ENCODE data around the gene C11orf86.
"Not testable (repeated sequence)": the region's sequence is repeated elsewhere in the genome, so short reads cannot be mapped to it uniquely, and the experiment has no call there.

C11orf86 gene

GRCh38 chr11:66974724-66975404, at the start of gene C11orf86:
Gene C11orf86 (plus strand): TSS chr11:66975304. CDS start chr11:66975363, 59 bp downstream.
- DNase-seq = no peak

DNA sequence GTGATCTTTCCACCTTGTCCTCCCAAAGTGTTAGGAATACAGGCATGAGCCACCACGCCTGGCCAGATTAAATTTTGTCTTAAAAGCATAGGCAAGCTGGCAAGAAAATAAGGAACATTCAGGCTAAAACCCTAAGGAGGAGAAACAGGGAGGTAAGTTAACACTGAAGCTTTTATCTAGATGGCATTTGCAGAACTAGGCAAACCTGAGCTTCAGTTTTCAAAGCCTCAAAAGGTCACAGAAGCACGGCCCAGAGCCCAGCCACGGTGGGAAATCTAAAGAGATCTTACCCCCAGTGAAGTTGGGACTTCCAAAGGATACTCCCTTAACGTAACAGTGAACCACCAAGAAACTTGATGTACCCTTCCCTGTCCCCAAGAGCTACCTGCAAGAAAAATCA, 45.4 kb upstream of the C11orf86 start:
- no peak for DNase-seq

DNA sequence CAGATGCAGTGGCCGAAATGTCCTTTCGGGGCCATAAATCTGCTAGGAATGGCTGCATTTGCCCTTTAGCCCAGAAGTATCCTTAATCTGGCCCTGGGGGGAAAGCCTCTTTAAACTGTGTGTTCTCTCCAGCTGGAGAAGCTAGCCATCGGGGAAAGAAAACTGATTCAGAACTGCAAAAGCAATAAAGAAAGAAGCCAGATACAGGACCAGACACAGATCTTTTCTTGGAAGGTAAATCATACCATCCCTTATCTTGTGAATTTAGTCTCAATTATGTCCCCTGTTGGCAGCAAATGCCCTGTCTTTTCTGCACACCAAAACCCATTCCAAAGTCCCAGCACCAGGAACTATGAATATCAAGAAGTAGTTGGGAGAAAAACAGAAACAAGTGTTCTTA, 42.6 kb upstream of the C11orf86 start:
- DNase-seq = no peak

- no peak for DNase-seq
Observed at GRCh38 chr11:66933531-66933930, 41.6 kb upstream of the C11orf86 start.

GRCh38 chr11:66934950-66935779, 39.9 kb upstream of the C11orf86 start:
- DNase-seq = no peak

DNA sequence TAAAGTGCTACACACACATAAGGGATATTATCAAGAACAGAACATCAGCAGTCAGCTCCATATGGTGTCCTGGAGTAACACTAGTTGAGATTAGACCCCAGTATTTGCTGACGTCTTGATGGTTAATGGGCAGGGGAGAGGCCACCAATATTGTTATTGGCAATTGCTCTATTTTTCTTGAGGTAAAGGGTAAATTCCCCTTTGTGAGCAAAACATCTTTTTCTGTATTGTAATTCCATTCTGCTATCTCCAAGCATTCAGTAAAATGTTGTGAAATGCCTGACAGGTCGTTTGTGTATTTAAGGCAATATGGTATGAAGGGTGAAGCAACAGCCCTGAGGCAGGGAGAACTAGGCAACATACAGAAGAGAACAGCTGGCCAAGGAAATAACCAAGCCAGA, 38.8 kb upstream of the C11orf86 start:
- no peak for DNase-seq

DNA sequence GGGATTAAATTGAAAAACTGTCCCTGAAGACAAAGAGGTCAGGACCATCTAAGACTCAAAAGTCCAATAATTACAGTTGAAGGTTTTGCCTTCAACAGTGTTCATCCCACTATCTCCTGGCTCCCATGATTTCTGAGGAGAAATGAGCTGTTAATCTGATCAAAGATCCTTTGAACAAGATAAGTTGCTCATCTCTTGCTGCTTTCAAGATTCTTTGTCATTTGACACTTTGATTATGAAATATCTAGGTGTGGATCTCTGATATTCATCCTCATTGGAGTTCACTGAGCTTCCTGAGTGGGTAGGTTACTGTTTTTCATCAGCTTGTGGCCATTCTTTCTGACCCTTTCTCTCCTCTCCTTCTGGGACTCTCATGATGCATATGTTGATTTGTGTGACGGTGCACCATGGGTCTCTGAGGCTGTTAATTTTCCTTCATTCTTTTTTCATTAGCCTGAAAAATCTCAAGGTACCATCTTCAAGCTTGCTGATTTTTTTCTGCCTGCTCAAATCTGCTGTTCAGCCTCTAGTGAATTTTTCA, 37.8 kb upstream of the C11orf86 start:
- no peak for DNase-seq

DNA sequence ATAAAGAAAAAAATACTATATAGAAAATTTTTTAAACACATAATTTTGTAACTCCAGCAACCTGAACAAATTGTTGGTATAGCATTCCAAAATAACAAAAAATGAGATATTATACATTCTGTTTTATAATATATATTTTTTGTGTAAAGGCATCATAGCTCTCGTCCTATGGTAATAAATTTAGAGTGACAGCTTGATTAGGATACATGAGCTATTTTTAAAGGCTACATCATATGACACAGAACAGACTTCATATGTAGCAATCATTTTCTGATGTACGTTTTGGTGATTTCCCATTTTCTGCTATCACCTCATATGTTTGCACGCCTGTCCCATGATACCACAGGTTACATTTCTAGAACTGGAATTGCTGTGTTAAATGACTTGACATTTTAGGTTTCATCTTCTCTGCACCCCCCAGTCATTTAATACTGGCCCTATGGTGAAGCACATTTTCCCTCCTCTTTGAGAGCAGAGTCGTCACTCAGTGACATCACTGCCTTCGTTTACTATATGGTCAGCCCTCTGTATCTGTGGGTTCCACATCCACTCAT, 36.4 kb upstream of the C11orf86 start:
- no peak for DNase-seq

DNA sequence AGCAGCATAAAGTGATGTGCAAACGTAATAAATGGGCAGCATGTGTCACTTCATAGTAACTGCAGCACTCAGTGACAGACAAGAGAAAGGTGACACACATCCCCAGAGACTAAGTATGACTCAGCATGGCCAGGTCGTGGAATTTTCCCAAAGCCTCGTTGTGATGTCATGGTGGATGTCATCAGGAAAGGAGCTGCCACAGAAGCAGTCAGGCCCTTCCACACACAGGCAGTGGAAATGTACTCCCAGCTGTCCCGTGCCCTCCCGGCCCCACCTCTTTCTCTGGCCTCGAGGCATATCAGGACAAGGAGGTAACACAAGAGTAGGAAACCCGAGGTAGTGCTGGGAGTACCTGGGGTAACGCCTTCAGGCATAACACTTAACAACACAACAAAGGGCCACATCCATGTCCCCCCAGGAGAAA, 25.0 kb upstream of the C11orf86 start:
- no peak for DNase-seq

DNA sequence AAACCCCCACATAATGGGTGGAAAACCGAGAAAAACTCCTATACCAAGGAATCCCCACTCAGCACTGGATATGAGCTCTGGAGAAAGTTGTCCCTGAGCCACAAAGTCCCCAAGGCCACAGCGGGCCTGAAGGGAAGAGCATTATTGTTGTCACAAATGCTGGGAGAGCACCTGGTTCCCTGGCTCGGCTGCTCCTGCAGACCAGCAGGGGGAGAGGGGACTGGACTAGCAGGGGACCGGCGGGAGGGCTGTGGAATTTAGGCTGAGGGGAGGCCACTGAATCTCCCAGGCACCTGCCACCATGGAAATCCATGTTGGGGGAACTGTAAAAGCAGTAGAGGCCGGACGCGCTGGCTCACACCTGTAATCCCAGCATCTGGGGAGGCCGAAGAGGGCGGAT, 24.0 kb upstream of the C11orf86 start:
- DNase-seq = no peak

- no peak for DNase-seq
Observed at GRCh38 chr11:66951927-66952337, 23.2 kb upstream of the C11orf86 start.

GRCh38 chr11:66953081-66953833, 21.8 kb upstream of the C11orf86 start:
- no peak for DNase-seq

- DNase-seq = no peak
Observed at GRCh38 chr11:66956689-66957290, 18.3 kb upstream of the C11orf86 start.

- DNase-seq = no peak
Observed at GRCh38 chr11:66957971-66958231, 17.2 kb upstream of the C11orf86 start.

DNA sequence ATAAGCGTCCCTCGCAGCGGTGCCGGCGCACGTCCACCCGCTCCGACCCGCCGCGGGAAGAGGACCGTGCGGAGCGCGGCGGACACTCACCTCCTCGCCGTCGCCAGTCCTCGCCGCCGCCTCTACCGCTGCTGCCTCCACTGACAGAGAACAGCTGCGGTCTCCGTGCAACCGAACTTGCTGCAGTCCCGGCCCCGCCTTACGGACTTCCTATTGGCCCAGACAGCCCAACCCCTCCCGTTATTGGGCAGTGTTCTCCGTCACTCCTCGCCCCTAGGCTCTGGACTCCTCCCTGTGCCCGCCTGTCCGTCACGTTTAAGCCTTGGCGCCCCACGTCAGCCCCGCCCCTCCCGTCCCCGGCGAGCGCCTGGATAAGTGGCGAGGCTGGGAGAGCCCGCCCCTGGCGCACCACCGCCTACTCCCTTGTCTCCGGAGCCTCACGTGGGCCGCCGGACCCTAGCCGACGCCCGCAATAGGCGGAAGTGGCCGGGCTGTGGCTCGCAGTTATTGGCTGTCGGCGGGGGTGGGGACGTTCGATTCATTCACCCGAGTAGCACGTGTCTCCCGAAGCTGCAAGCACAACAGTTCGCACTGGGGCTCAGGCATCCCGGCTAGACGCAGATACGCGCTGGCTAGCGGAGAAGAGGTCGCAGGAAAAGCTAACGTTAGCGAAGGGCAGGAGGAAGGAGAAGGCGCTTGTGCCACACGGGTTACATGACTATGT, 16.7 kb upstream of the C11orf86 start, which contains the start of gene PC:
Gene PC (minus strand): TSS at position 152 of the 724 bp plus-strand sequence. CDS start 86,224 bp downstream, outside the sequence.
- DNase-seq = peak; percentile 99

DNA sequence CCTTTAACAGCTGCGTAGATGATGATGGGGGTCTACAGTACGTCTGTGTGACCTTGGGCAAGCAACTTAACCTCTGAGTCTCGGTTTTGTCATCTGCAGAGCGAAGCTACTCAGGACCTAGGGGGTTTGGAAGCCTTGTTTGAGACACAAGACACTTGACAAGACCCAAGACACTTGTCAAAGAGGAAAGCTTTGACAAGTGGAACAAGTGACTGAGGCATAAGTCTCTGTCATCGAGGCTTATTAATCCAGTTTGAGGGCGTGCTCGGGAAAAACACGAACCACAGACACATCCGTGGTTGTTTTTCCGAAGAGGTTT, 16.2 kb upstream of the C11orf86 start:
- no peak for DNase-seq

- not testable (repeated sequence) for DNase-seq
Observed at GRCh38 chr11:66961691-66962213, 13.4 kb upstream of the C11orf86 start.

- DNase-seq = no peak
Observed at GRCh38 chr11:66962247-66962646, 12.9 kb upstream of the C11orf86 start.

- no peak for DNase-seq
Observed at GRCh38 chr11:66962801-66963200, 12.3 kb upstream of the C11orf86 start.

DNA sequence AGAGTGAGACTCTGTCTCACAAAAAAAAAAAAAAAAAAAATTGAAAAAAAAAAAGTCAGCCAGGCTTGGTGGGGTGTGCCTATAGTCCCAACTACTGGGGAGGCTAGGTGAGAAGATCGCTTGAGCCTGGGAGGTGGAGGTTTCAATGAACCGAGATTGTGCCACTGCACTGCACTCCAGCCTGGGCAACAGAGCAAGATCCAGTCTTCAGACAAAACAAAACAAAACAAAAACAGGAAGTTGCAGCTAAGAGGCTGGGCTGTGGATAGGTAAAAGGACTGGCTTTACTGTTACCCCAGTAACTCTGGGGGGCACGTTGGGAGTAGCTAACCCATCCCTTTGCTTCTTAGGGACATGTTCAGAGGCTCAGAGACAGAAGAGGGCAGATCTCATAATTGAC, 10.6 kb upstream of the C11orf86 start:
- no peak for DNase-seq

DNA sequence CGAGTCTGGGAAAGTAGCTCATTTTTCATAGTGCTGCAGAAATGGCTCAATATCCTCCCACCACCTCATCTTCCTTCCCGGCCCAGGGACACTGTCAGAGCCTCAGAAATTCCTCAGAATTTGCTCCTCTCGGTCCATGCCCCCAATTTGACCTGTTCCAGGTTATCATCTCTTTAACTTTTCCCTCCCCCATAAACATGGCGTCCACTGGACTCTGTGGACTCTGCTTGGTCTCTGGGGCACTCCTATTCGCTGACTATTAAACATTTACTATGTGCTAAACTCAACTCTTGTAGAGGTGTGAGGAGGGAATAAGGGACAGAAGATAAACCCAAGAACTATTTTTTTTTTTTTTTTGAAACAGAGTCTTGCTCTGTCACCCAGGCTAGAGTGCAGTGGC, 8.8 kb upstream of the C11orf86 start:
- DNase-seq = no peak

Measured in CD4-positive, alpha-beta T cell treated with Interleukin-12 subunit alpha and Interleukin-12 subunit beta, for 1 hour (primary cell).